HG03108 (cell line): ENCODE results near the gene ATG7.
"Not testable (repeated sequence)": the region's sequence is repeated elsewhere in the genome, so short reads cannot be mapped to it uniquely, and the experiment has no call there.

Source experiments
- ATAC-seq: cut with Tn5 transposase; IDR thresholded peaks from one replicate; pipeline ENCODE4 v1.9.1; 2021; ENCODE audit warnings: moderate library complexity; ENCODE audit not compliant: unreplicated experiment

ATG7 gene

GRCh38 chr3:11459186-11459824, 187.1 kb downstream of the ATG7 start:
- ATAC-seq: no peak

DNA sequence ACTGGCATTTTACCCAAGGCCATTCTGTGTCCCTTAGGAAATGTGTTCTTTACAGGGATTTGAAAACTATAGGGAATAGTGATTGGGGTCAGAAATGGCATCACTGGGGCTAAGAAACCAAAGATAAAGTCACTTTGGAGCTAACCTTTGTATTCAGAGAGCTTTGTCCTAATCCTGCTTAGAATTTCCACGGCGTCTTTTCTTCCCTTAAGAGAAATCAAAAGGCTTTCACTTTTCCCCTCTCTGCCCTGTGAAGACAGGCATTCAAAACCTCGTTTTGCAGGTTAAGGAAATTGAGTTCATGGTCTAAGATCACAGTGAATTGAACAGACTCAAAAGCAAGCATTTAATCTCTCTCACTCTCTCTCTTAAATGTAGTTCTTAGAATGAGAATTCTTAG, 189.0 kb downstream of the ATG7 start:
- no peak for ATAC-seq

DNA sequence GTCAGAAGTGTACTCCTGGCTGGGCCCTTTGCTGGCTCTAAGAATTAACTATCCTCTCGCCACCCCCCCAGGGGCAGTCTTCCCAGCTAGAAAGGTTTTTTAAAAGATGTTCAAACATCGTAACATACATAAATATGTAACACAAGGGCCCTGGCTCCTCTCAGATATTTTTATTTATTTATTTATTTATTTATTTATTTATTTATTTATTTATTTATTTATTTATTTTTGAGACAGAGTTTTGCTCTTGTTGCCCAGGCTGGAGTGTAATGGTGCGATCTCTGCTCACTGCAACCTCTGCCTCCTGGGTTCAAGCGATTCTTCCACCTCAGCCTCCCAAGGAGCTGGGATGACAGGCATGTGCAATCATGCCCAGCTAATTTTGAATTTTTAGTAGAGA, 190.5 kb downstream of the ATG7 start:
- ATAC-seq: not testable (repeated sequence)

GRCh38 chr3:11463591-11463990, 191.4 kb downstream of the ATG7 start:
- no peak for ATAC-seq

DNA sequence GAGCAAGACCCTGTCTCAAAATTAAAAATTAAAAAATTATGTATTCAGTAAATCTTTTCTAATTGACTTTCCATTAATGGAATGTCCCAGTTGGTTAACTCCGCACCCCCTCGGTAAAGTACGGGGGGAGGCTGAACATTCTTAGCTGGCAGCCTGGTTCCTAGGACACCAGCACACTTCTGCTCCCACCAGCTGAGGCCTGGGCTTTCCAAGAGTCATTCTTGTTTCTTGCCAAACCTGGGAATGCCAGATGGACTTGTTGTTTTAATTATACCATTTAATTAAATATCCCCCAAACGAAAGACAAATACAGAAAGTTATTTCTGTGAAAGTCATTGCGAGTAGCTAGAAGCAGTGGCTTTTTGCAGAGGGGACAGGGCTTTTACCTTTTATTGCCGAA, 192.2 kb downstream of the ATG7 start:
- no peak for ATAC-seq

DNA sequence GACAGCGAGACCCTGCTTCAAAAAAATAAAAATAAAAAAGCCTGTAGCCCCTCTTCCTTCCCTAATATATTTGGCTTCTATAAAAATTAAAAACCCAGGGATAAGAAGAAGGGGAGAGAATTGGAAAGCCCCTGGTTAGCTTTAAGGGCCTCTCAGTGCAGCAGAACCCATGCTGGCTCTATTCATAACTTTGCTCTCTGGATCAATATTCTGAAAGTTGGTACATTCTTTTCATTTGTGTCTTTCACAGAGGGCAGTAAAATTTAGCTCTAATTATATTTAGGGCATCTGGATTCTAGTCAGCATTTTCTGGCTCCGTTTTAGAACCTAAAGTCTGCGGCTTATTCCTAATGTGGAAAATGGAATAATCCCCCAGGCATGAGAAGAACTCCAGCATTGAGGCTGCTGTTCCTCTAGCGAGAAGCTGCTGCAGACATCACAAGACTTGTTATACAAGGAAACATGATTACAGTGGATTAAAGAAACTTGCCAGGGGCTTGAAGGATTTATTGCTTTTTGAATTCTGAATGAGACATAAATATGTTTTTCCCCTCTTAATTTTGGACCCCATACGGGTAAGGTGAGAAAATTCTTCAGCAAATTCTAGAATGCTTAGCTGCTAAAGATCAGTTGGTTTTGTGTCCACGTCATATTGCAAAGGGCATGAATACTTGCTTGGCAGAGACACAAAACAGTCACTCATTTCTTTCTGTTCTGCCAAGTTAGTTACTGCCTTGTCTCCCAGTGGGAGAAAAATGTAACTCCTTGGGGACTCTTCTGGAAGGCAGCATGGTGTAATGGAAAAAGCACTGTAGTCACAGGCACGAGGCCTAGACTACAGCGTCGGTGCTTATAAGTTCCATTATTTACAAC, 193.8 kb downstream of the ATG7 start:
- ATAC-seq: no peak

DNA sequence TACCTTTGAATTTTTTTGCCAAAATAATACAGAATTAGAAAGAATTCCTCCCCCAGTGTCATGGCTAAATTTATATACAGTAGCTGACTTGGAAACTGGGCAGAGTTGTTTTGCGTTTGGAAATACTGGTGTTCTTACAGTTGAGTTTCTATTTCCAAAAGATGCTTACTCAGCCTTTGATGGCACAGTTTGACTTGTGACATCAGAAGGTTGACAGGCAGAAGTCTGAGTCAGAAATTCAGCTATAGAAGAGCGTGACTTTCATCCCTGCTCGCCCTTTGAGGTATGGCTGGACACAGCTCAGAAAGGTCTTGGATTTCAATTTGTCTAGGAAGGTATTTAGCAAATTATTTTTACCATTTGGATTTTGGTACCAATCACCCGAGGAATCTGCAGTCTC, 195.7 kb downstream of the ATG7 start:
- ATAC-seq: no peak

DNA sequence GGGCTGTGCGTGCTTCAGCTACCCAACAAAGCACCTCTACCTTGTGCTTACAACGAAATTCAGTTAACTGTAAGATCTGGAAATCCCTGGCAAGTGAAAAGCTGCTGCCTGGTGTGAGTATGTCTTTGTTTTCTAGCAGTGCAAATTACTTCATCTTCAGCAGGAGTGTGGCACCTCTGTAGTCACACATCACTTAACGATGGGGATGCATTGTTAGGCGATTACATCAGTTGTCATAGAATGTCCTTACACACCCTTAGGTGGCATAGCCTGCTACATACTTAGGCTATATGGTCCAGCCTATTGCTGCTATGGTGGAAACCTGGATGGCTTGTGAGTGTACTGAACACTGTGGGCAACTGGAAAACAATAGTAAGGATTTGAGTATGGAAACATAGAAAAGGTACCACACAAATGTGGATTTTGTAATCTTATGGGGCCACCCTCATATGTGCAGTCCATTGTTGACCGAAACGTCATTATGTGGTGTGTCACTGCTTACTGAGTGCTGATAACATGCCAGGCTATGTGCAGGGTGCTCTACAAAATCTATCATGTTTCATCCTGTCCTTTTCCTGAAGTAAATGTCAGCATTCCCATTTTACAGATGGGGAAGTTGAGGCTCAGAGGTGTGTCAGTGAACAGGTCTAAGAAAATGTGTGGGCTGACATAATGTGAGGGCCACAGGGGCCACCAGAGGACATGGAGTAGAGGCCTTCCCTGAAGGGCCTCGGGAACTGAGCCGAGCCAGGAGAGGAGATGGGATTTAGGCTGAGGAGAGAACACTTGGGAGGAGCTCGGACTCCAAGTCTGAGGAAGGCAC, 198.0 kb downstream of the ATG7 start:
- ATAC-seq: no peak

DNA sequence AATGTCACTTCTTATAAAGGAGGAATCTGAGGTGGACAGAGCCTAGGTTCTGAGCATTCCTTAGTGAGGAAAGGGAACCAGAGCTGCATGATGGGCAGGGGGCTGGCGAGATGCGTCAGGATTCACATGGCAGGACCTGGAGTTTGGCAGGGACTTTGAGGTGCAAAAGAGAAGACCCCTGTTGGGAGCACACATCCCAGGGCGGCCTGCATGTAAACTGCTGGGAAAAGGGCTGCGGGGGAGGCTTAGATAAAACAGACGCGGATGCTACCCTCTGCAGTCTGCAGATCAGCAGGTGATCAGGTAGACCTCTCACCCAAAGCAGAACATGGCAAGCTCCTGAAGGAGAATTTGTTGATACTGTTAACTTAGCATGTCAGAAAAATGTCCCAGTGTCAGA, 203.1 kb downstream of the ATG7 start:
- ATAC-seq: no peak

GRCh38 chr3:11476735-11477144, 204.5 kb downstream of the ATG7 start:
- ATAC-seq: no peak

DNA sequence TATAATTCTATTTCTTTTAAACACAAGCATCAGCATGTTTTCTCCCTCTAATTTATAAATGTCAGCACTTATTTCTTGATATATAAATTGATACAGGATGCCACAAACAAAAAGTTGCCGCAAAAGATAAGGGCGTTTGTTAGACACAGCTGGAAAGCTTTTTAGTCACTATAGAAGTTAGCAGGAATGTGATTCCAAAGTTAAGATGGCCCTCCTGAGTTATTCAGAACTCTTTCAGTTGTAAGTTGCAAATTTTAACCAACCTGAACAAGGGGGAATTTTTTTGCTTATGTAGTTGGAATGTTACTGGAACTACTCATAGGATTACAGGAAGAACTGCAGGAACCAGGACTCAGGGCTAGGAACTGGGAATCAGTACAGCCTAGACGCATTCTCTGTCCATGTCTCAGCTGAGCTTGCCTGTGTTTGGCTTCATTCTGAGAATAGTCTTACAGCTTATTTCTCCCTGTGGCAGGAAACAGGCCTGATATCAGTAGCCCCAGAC, 205.3 kb downstream of the ATG7 start:
- no peak for ATAC-seq

GRCh38 chr3:11478167-11478566, 206.0 kb downstream of the ATG7 start:
- no peak for ATAC-seq

DNA sequence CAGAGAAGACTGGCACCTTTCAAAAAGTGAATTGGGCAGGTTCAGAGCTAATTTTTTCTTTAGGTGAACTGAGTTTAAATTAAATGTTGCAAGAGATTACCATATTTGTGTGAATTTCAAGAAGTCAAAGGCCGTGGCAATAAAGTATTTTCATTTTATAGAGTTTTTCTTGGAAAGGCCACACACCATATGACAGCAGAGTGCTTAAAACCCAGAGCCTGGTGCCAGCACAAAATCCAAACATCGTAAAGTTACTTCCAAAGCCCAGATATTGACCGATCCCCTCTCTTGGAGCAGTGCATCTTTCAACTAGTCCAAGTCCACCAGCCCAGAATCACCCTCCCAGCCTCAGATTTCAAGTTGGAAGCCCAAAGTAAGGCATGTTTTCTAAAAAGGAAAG, 207.0 kb downstream of the ATG7 start:
- no peak for ATAC-seq

DNA sequence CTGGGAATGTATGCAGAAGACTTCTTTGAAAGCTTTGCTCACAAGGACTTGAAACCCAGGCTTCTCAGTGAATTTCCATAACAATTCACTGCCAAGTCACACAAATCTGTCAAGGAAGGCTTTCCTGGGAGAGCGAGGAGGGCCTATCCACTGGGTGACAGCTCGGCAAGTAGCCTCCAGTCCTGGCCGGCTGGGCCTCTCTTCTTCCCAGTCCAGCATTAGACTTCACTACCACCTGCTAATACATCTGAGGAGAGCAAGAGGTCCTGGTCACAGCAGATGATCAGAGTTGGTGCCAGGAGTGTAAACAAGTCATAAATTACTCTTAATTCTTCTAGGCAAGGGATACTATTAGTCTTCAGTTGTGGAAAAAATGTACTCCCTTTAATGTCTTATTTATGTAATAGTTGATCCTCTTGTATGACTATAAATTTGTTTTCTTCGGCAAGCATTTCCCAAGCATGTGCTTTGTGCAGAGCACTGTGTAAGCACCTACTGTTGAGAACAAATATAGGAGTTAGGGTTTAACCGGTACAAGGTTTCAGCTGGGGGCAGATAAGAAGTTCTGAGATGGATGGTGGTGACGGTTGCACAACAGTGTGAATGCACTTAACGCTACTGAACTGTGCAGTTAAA, 208.6 kb downstream of the ATG7 start:
- ATAC-seq: no peak

GRCh38 chr3:11481556-11481955, 209.4 kb downstream of the ATG7 start:
- ATAC-seq: no peak

- ATAC-seq: no peak
Measured at GRCh38 chr3:11482021-11482420, 209.8 kb downstream of the ATG7 start.

DNA sequence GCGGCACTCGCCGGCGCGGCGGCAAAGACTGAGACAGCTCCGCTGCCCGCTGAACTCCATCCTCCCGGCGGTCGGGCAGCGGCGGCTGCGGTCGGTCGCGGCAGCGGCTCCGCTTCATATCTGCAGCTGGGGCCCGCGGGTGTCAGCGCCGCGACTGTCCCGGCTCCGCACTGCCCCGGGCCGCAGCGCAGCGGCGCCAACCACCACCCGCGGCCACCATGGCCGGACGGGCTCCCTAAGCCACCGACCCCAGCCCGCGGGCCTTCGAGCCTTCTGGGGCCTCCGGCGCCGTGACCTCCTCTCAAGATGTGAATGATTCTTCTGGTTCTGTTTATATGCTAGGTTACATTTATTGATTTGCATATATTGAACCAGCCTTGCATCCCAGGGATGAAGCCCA, 216.2 kb downstream of the ATG7 start:
- not testable (repeated sequence) for ATAC-seq

- ATAC-seq: no peak
Measured at GRCh38 chr3:11494131-11494916, 222.1 kb downstream of the ATG7 start.

DNA sequence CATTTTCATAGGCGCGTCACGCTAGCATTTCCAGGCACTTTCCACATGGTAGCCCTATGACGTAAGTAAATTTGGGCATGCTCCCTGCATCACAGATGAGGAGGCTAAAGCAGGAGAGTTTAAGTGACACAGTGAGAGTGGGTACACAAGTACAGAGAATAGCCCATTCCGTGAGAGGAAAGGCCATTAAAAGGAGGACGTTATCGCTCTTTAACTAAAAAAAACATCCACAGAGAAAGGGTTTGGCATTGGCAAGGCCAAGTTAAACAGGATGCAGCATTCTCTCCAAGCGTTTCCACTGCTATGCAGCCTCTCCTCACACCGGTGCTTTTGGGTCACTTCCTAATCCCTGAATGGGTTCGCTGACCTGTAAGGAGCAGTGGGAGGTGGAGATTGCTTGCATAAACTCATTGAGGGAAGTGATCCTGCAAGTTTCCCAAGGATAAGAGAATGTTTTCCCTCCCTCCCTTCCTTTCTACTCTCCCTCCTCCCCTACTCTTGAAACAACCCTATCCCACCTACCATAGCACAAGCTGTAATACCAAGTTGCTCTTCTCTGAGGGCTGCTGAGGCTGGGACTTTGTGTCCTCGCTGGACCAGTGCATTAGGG, 223.9 kb downstream of the ATG7 start:
- ATAC-seq: no peak

DNA sequence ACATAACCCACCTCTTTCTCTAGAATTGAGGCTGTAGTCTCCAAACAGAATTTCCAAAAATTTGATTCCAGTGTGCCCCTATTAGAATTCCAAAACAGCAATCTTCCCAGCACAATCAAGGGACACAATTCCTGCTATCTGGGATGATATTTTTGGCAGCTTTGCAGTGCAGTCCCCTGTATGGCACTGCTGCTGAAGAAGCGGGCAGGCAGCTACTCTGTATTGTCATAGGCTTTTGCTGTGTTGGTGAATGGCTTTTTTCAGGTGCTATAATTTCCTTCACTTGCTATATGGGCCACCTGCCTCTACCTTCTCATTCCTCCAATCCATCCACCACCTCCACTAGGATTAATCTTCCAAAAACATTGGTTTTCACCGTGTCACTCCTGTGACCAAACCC, 226.0 kb downstream of the ATG7 start:
- ATAC-seq: no peak
